Activated CD4-positive, alpha-beta T cell treated with anti-CD3 and anti-CD28 coated beads, Interleukin-2, amount 50 U/mL, for 24 hours (primary cell): ENCODE results near the gene DYSF.
"Not testable (repeated sequence)": the region's sequence is repeated elsewhere in the genome, so short reads cannot be mapped to it uniquely, and the experiment has no call there.

Experiments used
- DNase-seq, 2 donors: peaks; one replicate each; pipeline ENCODE4 v3.0.0-alpha.2; 2020; ENCODE audit warnings: low read depth in 1 of 2, low spot score in 1 of 2

DYSF gene

GRCh38 chr2:71453404-71454220 lies at the start of gene DYSF:
TSS of gene DYSF (plus strand) at chr2:71453561.
- no peak for DNase-seq

GRCh38 chr2:71409611-71410010 lies 43.8 kb upstream of the DYSF start:
- DNase-seq: no peak

GRCh38 chr2:71410696-71411095 lies 42.7 kb upstream of the DYSF start:
- no peak for DNase-seq

- not testable (repeated sequence) for DNase-seq
These were observed 36.5 kb upstream of the DYSF start for GRCh38 chr2:71416866-71417265.

GRCh38 chr2:71417300-71418202 lies 35.8 kb upstream of the DYSF start:
- DNase-seq: no peak

GRCh38 chr2:71419145-71419544 lies 34.2 kb upstream of the DYSF start:
- DNase-seq: no peak

- no peak for DNase-seq
These were observed 33.4 kb upstream of the DYSF start for GRCh38 chr2:71419976-71420375.

GRCh38 chr2:71422786-71423185 lies 30.6 kb upstream of the DYSF start:
- no peak for DNase-seq

- DNase-seq: no peak
These were observed 29.4 kb upstream of the DYSF start for GRCh38 chr2:71423817-71424420.

GRCh38 chr2:71426721-71427120 lies 26.6 kb upstream of the DYSF start:
- no peak for DNase-seq

GRCh38 chr2:71428472-71429383 lies 24.6 kb upstream of the DYSF start:
- DNase-seq: no peak

GRCh38 chr2:71445142-71445541 lies 8.2 kb upstream of the DYSF start:
- DNase-seq: not testable (repeated sequence)

GRCh38 chr2:71446505-71446904 lies 6.9 kb upstream of the DYSF start:
- no peak for DNase-seq

GRCh38 chr2:71449343-71449742 lies 4.0 kb upstream of the DYSF start:
- DNase-seq: no peak

GRCh38 chr2:71451705-71452104 lies 1.7 kb upstream of the DYSF start:
- no peak for DNase-seq

- no peak for DNase-seq
These were observed 796 bp upstream of the DYSF start for GRCh38 chr2:71452565-71452964.

- no peak for DNase-seq
These were observed 1.1 kb downstream of the DYSF start for GRCh38 chr2:71454221-71455010.

- no peak for DNase-seq
These were observed 1.8 kb downstream of the DYSF start for GRCh38 chr2:71455011-71455740.
